Natural killer cell (primary cell): ENCODE measurements around the gene UGT2A3. TPM values are rescaled to one million over a fixed set of nuclear protein-coding genes. Genes with fewer than 3 reads are reported as not detected.

Experiments
- ATAC-seq, 3 donors: fragments of 150-1000 bp in 2 of 3; fragments of 200-7000 bp in 1 of 3; cut with Tn5 transposase; 1 replicate in 1 of 3; 2 replicates in 2 of 3; pipeline ENCODE4 v1.10.0; 2021; ENCODE audit warnings: mild to moderate bottlenecking in 2 of 3, moderate library complexity in 2 of 3
- DNase-seq, 2 donors: peaks; one replicate each; pipeline versions ENCODE4 v3.0.0 to v3.0.0-alpha.2; 2013 to 2021; ENCODE audit warnings: mixed read lengths in 1 of 2
- H3K27ac ChIP-seq: one replicate; pipeline ENCODE4 v1.5.1; 2013; ENCODE audit warnings: mild to moderate bottlenecking, low read length
- H3K27me3 ChIP-seq: one replicate; pipeline ENCODE4 v1.6.1; 2013; ENCODE audit warnings: low read length; ENCODE audit not compliant: control insufficient read depth, insufficient read depth
- H3K36me3 ChIP-seq: one replicate; pipeline ENCODE4 v1.6.1; 2013; ENCODE audit warnings: low read length; ENCODE audit not compliant: control insufficient read depth, insufficient read depth
- H3K4me1 ChIP-seq: one replicate; pipeline ENCODE4 v1.6.1; 2013; ENCODE audit warnings: low read length; ENCODE audit not compliant: control insufficient read depth, insufficient read depth
- H3K4me3 ChIP-seq: one replicate; pipeline ENCODE4 v1.5.1; 2013; ENCODE audit warnings: low read length
- H3K9me3 ChIP-seq: one replicate; pipeline ENCODE4 v1.6.1; 2013; ENCODE audit warnings: low read length; ENCODE audit not compliant: control insufficient read depth, insufficient read depth
- H3K27ac Mint-ChIP-seq, 2 donors: one replicate each; pipeline ENCODE4 v1.8.0; 2022; ENCODE audit warnings: mild to moderate bottlenecking in 2 of 2, mixed read lengths in 2 of 2, moderate library complexity in 1 of 2
- H3K27me3 Mint-ChIP-seq, 2 donors: one replicate each; pipeline ENCODE4 v1.8.0; 2022; ENCODE audit warnings: low read depth in 2 of 2, mixed read lengths in 2 of 2
- H3K36me3 Mint-ChIP-seq: one replicate; pipeline ENCODE4 v1.8.0; 2022; ENCODE audit warnings: mixed read lengths
- H3K4me1 Mint-ChIP-seq, 2 donors: one replicate each; pipeline ENCODE4 v1.8.0; 2022; ENCODE audit warnings: mixed read lengths in 2 of 2
- H3K4me3 Mint-ChIP-seq: one replicate; pipeline ENCODE4 v1.8.0; 2022; ENCODE audit warnings: mild to moderate bottlenecking, moderate library complexity, mixed read lengths
- H3K9me3 Mint-ChIP-seq, 2 donors: one replicate each; pipeline ENCODE4 v1.8.0; 2022; ENCODE audit warnings: mixed read lengths in 2 of 2
- CTCF ChIP-seq: fragments of 200-600 bp; IDR thresholded peaks from one replicate; pipeline ENCODE4 v1.8.0; 2022; ENCODE audit warnings: antibody characterized with exemption
- WGBS: methylation state at CpG from one replicate; pipeline ENCODE4 v1.1.7; 2013; ENCODE audit warnings: missing lambda C conversion rate; ENCODE audit not compliant: insufficient coverage; 5-methylcytosine and 5-hydroxymethylcytosine counted together
- intact Hi-C: fragments of 100-400 bp; cut with micrococcal nuclease; formaldehyde crosslinking; loops from one replicate; pipeline ENCODE4 v1.14.2; 2022
- total RNA-seq, 4 donors: library from RNA; stranded (reverse); fragments of 120-200 nt in 1 of 4; gene quantifications; one replicate each; pipeline versions ENCODE4 v1.2.3 to v1.2.4, GENCODE V29; 2013 to 2022

The UGT2A3 gene
- total RNA-seq, 3 donors from 2014 or later (not counting 1 experiment from before 2014, with no cell fraction given) = not detected

GRCh38 chr4:68883870-68884269 is 67.7 kb downstream of the UGT2A3 start:
- intact Hi-C loops = no loop called here
- Mint-ChIP-seq H3K4me3 (no peak overlapping the region), H3K36me3 (no peaks in the 10 kb centered on the region), H3K27me3 (no peaks in the 10 kb centered on the region), H3K27ac (no peak overlapping the region), H3K4me1 (no peaks in the 10 kb centered on the region), H3K9me3 (peaks cover 0 to 2% of the 10 kb centered on the region in 2 donors)
- Histone ChIP-seq H3K9me3 (no peaks in the 10 kb centered on the region), H3K27ac (no peak overlapping the region), H3K4me3 (no peak overlapping the region), H3K27me3 (no peaks in the 10 kb centered on the region), H3K4me1 (no peaks in the 10 kb centered on the region), H3K36me3 (no peaks in the 10 kb centered on the region)
- ATAC-seq (no peak), DNase-seq (no peak)
- TF ChIP-seq CTCF = no peak
- 72% methylated on average over 4 of the region's 6 CpGs for WGBS

Other genes starting within 250 kb of the UGT2A3 start
- not detected for gene UGT2B10, start 135.8 kb downstream of the UGT2A3 start, total RNA-seq
- not detected for gene UGT2B7, start 144.7 kb upstream of the UGT2A3 start, total RNA-seq